ENCODE measurements around the gene REPIN1. TPM values are rescaled to one million over a fixed set of nuclear protein-coding genes. Genes with fewer than 3 reads are reported as not detected.

Gene REPIN1
- total RNA-seq, 1 donor from 2014 or later = 41.9 TPM

GRCh38 chr7:150389532-150389816, 20.9 kb downstream of the REPIN1 start:
- no peak for DNase-seq (ENCODE audit: low read depth in 2 of 2)

- DNase-seq (ENCODE audit: low read depth in 2 of 2) = no peak
Observed at GRCh38 chr7:150390205-150390604, 21.6 kb downstream of the REPIN1 start.

GRCh38 chr7:150393325-150393724, 24.7 kb downstream of the REPIN1 start:
- DNase-seq (ENCODE audit: low read depth in 2 of 2) = no peak

- DNase-seq (ENCODE audit: low read depth in 2 of 2) = no peak
Observed at GRCh38 chr7:150396426-150396825, 27.8 kb downstream of the REPIN1 start.

- no peak for DNase-seq (ENCODE audit: low read depth in 2 of 2)
Observed at GRCh38 chr7:150396851-150397260, 28.2 kb downstream of the REPIN1 start.

- no peak for DNase-seq (ENCODE audit: low read depth in 2 of 2)
Observed at GRCh38 chr7:150397346-150398107, 28.9 kb downstream of the REPIN1 start.

GRCh38 chr7:150398108-150398964, 29.7 kb downstream of the REPIN1 start:
- DNase-seq (ENCODE audit: low read depth in 2 of 2) = no peak

GRCh38 chr7:150398965-150399320, 30.3 kb downstream of the REPIN1 start:
- no peak for DNase-seq (ENCODE audit: low read depth in 2 of 2)

GRCh38 chr7:150399421-150400007, 30.9 kb downstream of the REPIN1 start:
- no peak for DNase-seq (ENCODE audit: low read depth in 2 of 2)

GRCh38 chr7:150400008-150400787, 31.6 kb downstream of the REPIN1 start:
- DNase-seq (ENCODE audit: low read depth in 2 of 2) = peak in 1 of 2 donors; percentile 41

- DNase-seq (ENCODE audit: low read depth in 2 of 2) = no peak
Observed at GRCh38 chr7:150400788-150401423, 32.3 kb downstream of the REPIN1 start.

GRCh38 chr7:150401424-150401790, 32.8 kb downstream of the REPIN1 start:
- DNase-seq (ENCODE audit: low read depth in 2 of 2) = no peak

GRCh38 chr7:150401861-150402631, 33.4 kb downstream of the REPIN1 start:
- no peak for DNase-seq (ENCODE audit: low read depth in 2 of 2)

- DNase-seq (ENCODE audit: low read depth in 2 of 2) = no peak
Observed at GRCh38 chr7:150402671-150403321, 34.2 kb downstream of the REPIN1 start.

GRCh38 chr7:150403376-150404171, 35.0 kb downstream of the REPIN1 start:
- no peak for DNase-seq (ENCODE audit: low read depth in 2 of 2)

- DNase-seq (ENCODE audit: low read depth in 2 of 2) = peak in 1 of 2 donors; percentile 34
Observed at GRCh38 chr7:150404172-150404804, 35.7 kb downstream of the REPIN1 start.

- peak; percentile 92 to 94 for DNase-seq (ENCODE audit: low read depth in 2 of 2)
Observed at GRCh38 chr7:150404805-150405583, 36.4 kb downstream of the REPIN1 start.

Data from lung microvascular endothelial cell (primary cell).